ENCODE data around the gene STRIP1.
"Not testable (repeated sequence)": the region's sequence is repeated elsewhere in the genome, so short reads cannot be mapped to it uniquely, and the experiment has no call there.

STRIP1 gene

DNA sequence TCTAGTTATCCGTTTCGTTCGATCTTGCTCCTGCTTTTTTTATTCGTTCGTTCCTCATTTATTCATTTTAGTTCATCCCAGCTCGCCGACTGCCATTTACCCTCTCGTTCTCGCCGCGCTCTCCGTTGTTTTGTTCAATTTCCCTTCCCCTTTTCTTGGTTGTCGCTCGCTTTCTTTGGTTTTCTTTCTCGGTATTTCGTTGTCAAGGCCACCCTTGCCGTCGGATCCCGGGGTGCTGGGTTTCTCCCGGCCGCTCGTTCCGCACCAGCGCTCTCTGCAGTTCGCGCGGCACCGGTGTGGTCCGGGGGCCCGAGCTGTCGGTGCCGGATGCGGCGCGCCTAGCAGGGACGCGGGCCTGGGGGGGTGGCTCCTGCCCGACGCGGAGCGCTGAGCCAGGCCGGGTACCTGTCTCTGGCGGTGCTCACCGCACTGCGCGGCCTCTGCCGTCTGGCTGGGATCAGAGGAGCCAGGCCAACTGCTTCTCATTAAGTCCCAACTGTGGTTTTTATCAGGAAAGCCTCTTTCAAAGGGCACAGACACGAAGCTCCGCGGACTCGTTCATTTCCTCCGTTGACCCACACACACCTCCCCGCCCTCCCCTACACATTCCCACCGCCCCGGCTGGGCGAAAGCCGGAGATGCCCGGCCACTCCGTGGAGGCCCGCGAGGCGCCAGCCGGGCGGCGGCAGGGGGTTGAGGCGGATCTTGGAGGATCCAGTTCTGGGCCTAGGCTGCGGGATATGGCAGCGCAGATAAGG is 34.4 kb downstream of the STRIP1 start:
- peak; percentile 39 for DNase-seq (ENCODE audit: low read depth, low spot score)

DNA sequence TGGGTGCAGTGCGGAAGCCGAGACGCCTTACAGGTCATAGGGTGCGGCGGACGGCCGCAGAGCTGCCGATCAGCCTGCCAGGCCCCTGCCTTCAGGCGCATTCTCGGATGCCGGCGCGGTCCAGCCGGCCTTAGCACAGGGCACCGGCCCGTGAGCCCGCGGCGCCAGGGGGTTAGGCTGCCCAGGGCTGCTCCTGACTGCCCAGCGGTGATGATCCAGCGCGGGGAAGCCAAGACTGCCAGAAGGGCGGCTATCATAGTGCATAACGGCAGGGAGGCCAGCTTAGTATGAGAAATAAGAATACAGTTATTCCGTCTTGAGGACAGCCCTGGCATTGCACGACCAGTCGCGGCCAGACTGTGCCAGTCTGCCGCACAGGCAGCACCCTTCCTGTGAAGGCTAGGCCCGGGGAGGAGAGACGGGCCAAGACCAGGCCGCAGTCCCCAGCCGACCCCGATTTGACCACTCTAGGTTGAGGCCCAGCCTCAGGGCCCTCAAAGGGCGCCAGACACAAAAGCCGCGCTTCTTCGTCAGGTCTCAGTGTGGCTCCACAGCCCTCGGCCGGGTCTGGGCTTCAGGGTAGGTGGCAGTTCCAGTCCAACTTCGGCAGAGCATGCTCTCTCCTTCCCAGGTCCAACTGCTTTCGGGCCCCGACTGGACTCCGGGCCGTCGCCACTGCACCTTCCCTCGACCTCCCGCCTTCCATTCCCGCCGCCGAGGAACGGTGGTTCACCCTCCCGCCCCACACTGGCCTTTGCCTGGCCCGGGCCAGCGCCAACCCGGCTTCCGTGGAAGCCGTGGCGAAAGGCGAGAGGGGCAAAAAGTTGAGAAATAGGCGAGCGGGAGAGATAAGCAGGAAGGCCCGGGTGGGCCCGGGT is 35.2 kb downstream of the STRIP1 start:
- peak; percentile 39 for DNase-seq (ENCODE audit: low read depth, low spot score)

DNA sequence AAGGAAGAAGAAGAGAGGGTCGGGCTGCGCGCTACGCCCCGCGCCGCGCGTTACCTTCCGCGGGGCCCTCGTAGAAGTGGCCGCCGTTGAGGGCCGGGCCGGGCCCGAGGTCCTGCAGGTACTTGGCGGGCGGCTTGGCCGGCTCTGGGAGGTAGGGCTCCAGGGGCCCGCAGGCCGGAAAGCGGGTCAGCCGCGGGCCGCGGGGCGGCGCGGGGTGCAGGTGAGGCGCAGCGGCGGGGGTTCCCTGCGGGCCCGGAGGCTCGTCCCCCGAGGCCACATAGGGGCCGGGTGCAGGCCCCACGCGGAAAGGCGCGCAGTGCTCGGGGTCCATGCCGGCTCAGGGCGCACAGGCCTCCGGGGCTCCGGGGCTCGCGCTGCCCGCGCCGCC is 35.9 kb downstream of the STRIP1 start:
- no peak for DNase-seq (ENCODE audit: low read depth, low spot score)

DNA sequence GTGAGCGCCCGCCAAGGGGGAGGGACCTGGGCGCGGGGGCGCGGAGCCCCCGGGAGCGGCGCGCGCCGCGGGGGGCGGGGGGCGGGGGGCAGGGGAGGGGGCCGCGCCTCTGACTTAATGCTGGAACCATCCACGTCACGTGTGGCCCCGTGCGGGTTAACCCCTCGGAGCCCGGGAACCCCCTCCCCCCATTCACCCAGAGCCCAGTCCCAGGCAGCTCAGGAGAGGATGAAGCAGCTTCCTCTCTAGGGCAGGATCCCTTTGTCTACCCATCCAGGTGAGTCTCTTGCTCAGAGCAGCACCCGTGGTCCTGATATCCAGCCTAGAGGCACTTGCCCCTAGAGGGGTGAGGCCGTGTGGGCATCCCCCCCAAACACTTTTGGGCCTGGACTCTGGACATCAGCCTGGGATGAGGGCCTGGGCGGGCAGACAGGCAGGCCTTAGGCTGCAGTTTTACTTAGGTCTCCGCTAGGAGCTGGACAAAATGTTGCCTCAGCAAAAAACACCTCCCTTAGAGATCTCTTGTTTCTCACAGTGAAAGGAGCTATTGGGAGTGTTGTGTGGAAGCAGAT is 36.3 kb downstream of the STRIP1 start, which contains the start of gene ALX3:
ALX3 (minus strand) TSS at position 2 of the 572 bp plus-strand sequence. CDS start 60 bp downstream, outside the sequence.
- DNase-seq (ENCODE audit: low read depth, low spot score) = no peak

DNA sequence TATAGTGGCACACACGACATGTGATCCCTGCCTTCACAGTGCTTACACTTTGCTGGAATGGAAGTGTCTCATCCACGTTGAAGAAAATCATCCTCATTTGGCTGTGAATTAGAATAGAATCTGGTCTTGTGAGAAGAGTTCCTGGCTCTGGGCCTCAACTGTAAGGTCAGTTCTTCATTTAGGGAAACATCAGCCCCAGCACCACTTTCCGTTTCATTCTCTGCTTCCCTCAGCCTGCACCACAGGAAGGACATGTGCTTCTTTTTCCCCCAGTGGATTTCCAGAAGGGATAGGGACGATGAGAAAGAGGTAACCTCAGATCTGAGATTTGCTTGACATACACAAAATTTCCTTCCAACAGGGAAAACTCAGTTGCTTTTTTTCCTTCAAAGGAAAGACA is 39.7 kb downstream of the STRIP1 start:
- DNase-seq (ENCODE audit: low read depth, low spot score) = no peak

DNA sequence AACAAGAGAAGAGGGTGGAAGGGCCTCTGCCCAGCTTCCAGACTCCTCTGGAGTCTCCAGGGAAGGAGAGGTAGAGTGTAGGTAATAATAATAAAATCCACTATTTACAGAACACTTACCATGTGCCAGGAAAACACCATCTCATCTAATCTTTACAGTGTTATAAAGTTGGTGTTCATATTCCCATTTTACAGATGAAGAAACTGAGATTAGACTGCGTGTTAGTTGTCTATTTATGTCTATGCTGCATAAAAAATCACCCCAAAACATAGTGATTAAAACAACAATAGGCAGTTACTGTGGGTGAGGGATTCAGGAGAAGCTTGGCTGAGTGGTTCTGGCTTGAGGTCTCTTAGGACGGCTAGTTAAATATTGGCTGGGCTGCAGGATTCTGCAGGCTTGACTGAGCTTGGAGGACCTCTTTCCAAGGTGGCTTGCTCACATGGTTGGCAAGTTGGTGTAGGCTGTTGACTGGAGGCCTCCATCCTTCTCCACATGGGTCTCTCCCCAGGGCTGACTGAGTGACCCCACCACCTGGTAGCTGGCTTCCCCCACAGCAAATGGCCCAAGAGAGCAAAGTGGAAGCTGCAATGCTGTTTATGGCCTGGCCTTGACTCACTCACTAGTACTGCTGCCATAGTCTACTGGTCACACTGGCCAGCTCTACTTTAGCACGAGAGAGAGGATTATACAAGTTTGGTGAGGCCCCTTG is 42.5 kb downstream of the STRIP1 start:
- DNase-seq (ENCODE audit: low read depth, low spot score) = no peak

DNA sequence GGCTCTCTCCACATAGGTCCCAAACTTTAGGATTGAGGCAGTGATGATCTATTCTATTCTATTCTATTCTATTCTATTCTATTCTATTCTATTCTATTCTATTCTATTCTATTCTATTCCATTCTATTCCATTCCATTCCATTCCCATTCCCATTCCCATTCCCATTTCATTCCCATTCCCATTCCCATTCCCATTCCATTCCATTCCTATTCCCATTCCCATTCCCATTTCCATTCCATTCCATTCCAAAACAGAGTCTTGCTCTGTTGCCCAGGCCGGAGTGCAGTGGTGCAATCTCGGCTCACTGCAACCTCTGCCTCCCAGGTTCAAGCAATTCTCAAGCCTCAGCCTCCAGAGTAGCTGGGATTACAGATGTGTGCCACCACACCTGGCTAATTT is 45.6 kb downstream of the STRIP1 start:
- not testable (repeated sequence) for DNase-seq (ENCODE audit: low read depth, low spot score)

DNA sequence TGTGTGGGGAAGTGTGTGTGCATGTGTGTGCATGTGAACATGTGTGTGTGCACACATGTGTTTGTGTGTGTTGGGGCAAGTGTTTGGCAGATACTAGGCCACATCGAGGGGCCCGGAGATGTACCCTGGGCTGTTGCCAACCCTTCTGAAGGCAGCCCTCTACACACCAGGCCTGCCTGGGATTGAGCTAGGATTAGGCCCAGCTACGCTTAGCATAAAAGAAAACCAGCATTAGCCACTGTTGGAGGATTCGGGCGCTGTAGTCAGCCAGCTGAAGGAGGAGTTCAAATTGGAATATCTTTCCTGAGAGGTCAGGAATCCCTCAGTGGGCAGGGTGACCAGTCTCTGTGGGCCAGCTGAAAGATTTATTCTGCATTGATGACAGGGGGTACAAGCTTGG is 46.6 kb downstream of the STRIP1 start:
- DNase-seq (ENCODE audit: low read depth, low spot score) = no peak

DNA sequence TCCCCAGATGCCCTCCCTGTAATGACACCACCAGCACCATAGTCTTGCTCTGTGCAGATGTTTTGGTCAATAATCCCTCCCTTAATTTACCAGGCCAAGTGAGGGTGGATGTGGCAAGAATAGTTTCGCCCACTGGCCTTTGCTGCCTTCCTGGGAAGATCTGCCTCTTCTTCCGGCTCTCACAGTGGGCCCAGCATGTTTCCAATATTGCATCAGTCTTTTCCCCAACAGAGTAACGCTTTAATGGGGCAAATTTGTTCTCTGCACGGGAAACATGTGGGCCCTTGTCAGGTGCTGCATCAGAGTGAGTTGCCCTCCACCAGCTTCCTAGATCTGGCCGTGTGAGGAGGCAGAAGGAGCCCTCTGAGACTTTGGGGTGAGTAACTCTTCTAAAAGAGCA is 48.1 kb downstream of the STRIP1 start:
- DNase-seq (ENCODE audit: low read depth, low spot score) = no peak

DNA sequence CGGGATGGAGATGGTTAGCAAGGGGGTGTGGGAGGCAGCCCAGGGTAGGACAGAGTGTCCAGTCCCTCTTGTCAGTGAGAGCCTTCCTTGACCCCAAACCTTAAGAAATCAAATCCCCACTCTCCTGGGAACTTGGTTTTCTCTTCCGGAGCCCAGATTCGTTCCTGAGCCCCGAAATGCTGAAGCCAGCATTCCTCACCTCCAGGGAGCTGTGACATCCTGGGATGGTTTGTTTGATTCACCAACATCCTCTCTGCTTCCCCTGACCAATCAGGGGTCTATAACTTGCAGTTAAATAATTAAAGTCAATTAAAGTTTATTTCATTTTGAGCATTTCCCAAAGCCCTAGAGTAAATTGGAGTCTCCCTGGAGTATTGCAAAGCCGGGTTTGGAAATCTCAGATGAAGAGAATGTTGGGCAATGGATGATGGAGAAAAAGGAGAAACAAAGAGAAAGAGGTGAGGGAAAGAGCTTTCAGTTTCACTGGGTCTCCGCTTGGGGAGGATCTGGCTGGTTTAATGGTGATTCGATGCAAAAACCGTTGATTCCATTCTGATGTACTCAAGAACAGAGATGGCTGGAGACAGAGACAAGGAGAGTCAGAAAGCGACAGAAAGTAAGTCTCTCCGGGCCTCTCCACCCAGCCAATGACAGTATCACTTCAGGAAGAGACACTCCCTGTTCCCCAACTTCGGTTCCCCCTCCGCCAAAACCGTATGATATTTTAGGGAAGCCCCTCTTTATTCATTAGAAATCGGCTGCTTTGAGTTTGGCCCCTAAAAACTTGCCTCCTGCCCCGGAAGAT is 48.8 kb downstream of the STRIP1 start:
- DNase-seq (ENCODE audit: low read depth, low spot score) = no peak

DNA sequence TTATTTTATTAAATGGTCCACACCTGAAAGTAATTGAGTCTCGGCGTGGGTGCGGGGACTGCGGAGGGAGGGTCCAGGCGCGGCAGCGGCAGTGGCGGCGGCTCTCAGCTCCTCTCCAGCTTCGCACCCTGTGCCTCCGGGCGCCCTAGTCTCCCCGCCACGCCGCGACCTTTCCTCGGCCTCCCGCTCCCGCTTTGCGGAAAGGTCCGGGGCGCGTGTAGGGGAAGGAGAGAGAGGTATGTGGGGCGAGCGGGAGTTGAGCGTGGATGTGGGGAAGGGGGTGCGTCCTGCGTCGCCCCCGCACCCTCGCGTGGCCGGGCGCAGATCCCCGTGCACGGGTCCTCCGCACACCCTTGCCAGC is 49.4 kb downstream of the STRIP1 start:
- no peak for DNase-seq (ENCODE audit: low read depth, low spot score)

DNA sequence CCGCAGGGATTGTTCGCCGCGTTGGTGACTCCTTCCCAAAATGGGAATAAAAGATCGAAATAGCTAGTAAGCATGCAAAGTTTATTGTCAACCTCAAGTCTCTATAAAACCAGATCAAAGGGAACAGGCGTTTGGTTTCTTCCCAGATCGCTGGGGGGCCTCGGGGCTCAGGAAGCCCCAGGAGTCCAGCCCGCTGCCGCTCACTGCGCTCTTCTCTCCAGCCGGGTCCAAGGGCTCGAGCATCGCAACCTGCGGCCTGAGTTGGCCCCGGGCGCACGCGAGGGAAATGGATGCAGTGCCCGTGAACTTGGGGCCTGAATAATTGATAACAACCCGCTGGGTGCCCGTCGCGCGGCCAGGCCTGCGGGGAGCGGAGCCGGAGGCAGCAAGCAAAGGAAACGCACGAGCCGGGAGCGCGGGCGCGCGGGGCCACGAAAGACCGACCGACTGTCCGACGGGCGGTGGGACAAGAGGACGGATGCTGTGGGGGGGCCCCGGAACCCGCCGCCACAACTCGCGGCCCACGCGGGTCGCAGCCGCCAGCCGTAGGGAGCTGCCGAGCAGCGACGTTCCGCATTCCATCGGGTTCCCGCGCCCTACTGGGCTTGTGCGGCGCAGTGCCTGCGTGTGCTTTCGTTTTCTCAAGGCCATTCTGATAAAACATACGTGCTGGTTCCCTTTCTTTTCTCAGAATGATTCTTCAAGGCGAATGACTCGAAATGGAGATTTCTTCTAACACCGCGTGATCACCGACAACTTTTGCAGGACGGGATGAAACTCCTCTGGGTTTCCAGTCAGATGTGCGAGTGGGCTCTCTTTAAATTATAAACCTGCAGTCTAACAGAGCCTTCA is 50.0 kb downstream of the STRIP1 start:
- peak; percentile 57 for DNase-seq (ENCODE audit: low read depth, low spot score)

DNA sequence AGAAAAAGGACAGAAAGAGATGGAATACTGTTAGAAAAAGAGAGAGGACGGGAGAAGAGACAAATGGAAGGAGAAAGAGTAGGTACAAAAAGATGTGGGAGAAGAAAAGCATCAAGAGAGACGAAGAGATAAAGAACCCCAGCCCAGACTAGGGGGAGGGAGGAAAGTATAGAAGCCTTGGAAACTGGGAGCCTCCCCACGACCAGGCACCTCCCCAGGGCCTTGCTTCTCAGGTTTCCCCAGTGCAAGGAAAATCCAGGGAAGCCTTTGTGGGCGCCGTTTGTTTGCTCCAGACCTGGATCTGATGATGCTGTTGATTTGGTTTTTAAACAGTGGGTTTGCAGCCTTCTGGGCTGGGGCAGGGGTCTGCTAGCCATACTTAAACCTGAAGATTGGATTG is 51.2 kb downstream of the STRIP1 start:
- no peak for DNase-seq (ENCODE audit: low read depth, low spot score)

DNA sequence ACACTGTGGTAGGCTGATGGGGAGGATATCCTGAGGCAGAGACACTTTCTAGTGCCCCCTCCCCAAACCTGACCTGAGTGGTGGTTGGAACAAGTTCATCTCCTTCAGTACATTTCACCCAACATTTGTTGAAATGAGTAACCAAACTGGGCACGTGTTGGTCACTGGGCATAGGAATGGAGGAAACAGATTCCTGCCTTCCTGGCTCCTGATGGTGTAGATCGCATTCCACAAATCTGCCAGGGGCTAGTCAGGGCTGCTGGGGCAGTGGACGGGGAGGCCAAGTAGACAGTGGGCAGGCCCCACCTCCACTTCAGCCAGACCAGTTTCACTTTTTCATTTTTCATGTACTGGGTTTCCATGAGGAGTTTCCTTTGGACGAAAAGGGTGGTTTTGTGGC is 52.5 kb downstream of the STRIP1 start:
- DNase-seq (ENCODE audit: low read depth, low spot score) = no peak

DNA sequence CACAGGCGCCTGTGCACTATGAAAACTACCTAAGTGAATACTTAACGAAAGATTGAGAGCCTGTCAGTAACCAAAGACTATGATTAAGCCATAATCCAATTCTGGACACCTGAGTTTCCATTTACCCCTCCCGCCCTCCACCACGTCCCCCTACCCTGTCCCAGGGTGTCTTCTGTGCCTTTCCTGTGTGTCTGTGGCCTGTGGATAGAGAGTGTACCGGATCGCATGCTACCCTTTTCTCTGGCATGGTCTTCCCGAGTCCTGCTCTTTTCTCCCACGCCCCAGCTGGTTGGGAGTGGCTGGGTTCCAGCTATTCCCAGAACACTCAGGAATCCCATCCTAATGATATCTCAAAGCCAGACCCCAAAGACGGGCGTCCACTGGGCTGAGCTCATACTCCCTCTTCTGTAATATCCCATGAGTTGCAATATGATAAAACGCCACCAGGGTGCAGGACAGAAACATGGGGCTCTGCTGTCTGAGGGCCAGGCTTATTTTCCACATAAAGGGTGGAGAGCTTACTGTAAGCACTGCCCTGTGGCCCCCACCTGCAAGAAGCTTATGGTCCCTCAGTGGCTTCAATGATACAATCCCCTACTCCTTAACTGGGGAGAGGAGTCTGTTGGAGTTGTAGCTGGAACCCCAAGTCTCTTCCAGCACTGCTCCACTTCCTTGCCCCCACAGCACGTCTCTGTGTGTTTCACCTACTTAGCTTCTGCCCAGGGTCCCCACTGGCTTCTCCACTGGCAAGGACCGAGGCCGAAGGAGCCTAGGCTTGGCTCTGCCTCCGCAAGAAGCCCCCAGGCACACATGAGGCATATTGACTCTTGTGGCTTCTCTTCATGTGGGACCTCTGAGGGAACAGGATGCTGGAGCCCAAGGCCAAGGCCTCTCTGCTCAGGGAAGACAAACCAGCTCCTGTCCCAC is 53.7 kb downstream of the STRIP1 start:
- DNase-seq (ENCODE audit: low read depth, low spot score) = peak; percentile 70

DNA sequence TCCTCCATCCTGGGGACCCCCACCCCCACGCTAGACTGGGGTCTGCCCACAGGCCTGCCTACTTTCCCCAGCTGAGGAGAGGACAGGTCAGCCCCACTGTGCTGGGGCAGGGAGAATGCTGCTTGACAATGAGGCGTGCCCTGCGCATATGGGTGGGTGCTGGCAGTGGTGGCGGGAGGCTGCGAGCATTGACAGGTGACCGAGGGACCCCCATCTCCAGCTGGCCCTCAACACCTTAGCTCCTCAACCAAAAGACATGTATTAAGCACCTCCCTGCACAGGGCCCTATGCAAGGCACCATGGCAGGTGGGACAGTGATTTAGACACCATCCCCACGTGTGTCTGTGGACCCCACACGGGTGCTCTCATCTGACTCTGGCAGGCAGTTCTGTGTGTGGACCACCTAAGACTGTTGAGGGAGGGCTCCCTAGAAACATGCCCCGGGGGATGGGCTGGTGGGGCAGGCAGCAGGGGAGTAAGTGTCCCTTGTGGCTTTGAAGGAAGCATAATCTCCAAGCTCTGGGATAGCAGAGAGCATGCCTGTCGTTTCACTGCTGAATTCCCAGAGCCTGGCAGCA is 54.4 kb downstream of the STRIP1 start:
- no peak for DNase-seq (ENCODE audit: low read depth, low spot score)

DNA sequence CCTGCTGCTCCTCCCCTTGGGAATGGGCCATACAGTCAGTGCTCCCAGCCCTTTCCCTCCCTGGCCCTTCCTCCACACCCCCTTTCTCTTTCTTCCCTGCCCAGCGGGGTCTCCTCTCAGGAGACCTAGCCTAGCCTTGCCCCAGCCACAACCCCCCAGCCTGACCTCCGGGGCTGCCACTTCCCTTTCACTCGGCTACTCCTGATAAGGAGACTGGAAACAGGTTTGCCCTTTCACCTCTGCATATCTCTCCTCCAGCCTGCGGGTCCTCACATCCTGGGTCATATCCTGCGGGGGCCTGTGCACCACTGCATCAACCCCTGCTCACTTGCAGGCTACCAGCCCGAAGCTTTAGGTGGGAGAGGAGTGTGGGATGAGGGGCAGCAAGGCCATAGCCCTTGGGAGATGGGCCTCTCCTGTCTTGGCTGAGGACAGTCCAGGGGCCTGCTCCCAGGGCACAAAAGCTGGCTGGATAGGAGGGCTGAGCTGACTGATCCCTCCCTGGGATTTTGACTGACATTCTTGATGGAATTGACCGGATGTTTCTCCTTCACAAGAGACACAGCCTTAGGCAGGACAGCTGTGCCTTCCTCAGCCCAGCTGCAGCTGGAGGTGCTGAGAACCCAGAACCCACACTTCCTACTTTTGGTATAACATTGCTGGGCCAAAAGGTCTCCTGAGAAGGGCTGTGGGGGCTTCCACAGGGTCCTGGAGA is 55.3 kb downstream of the STRIP1 start:
- no peak for DNase-seq (ENCODE audit: low read depth, low spot score)

DNA sequence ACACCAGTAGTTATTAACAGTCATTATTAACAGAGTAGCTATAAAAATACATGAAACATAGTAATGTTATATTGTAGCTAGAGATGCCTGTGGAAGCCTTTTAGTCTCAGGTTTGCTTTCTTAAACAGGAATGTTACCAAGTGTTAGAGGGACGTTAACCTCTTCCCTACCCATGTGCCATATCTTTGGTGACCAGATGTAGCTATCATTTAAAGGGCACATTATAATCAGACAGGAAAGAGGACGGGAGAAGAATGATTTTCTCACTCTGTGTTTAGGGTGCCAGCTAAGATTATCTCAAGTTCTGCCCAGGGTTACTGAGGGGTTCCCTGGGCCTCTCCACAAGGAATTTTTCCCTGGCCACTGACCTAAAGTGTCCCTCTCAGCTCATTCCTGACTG is 57.0 kb downstream of the STRIP1 start:
- no peak for DNase-seq (ENCODE audit: low read depth, low spot score)

All from astrocyte of the hippocampus (primary cell).